HEK293 (cell line): Measurements from ENCODE around the gene NYNRIN.

Source experiments
- CTCF ChIA-PET: fragments of 350-600 bp; formaldehyde crosslinking; extraction: SDS; loops from one replicate; lab custom pipeline; 2021; ENCODE audit warnings: antibody characterized with exemption; lab: Yijun Ruan, JAX
- POLR2A ChIA-PET: fragments of 300-600 bp; formaldehyde crosslinking; extraction: SDS; loops from one replicate; lab custom pipeline; 2020; ENCODE audit warnings: antibody characterized with exemption, inconsistent platforms; lab: Yijun Ruan, JAX
- H3K27ac ChIP-seq: fragments of 200-500 bp; sonication (Bioruptor generic); 2 replicates; pipeline ENCODE4 v1.5.1; 2014; ENCODE audit warnings: low read depth, low read length, control low read depth, inconsistent platforms; ENCODE audit errors: extremely low read depth
- H3K36me3 ChIP-seq, 2 experiments: fragments of 200-500 bp in 1 of 2; sonication (Bioruptor generic) in 1 of 2; 1 replicate in 1 of 2; 2 replicates in 1 of 2; pipeline ENCODE4 v1.5.1; 2014 to 2017; ENCODE audit warnings: inconsistent platforms in 2 of 2, low read length in 2 of 2; ENCODE audit not compliant: control insufficient read depth in 2 of 2, insufficient read depth in 1 of 2
- H3K4me1 ChIP-seq: fragments of 200-500 bp; sonication (Bioruptor generic); 2 replicates; pipeline ENCODE4 v1.5.1; 2014; ENCODE audit warnings: mild to moderate bottlenecking, low read length, inconsistent platforms; ENCODE audit not compliant: control insufficient read depth, insufficient read depth
- H3K4me3 ChIP-seq: 2 replicates; pipeline ENCODE4 v1.5.1; 2011; ENCODE audit warnings: low read depth, mild to moderate bottlenecking, control low read depth, low read length, moderate library complexity
- H3K9me3 ChIP-seq: fragments of 200-500 bp; sonication (Bioruptor generic); 2 replicates; pipeline ENCODE4 v1.5.1; 2014; ENCODE audit warnings: low read depth, low read length, inconsistent platforms; ENCODE audit not compliant: control insufficient read depth, insufficient read depth
- AEBP2 ChIP-seq: fragments of 450-650 bp; formaldehyde crosslinking; IDR thresholded peaks from 2 replicates; pipeline ENCODE4 v1.5.1; 2016; ENCODE audit warnings: missing biosample characterization, missing genetic modification characterization, borderline replicate concordance
- FEZF1 ChIP-seq: fragments of 450-650 bp; formaldehyde crosslinking; IDR thresholded peaks from 2 replicates; pipeline ENCODE4 v1.5.1; 2016; ENCODE audit warnings: missing biosample characterization, missing genetic modification characterization
- GLIS1 ChIP-seq: fragments of 450-650 bp; formaldehyde crosslinking; IDR thresholded peaks from 2 replicates; pipeline ENCODE4 v1.5.1; 2016; ENCODE audit warnings: missing biosample characterization, missing genetic modification characterization
- GLIS2 ChIP-seq: fragments of 450-650 bp; formaldehyde crosslinking; IDR thresholded peaks from 2 replicates; pipeline ENCODE4 v1.5.1; 2016; ENCODE audit warnings: missing biosample characterization, missing genetic modification characterization
- HOXD13 ChIP-seq: sonication (generic); formaldehyde crosslinking; IDR thresholded peaks from 2 replicates; pipeline ENCODE4 v1.8.0; 2022; ENCODE audit warnings: missing genetic modification reagents, borderline replicate concordance
- KLF10 ChIP-seq: fragments of 450-650 bp; IDR thresholded peaks from 2 replicates; pipeline ENCODE4 v1.5.1; 2018; ENCODE audit warnings: missing biosample characterization, mild to moderate bottlenecking, missing genetic modification characterization
- MEIS1 ChIP-seq: sonication (generic); formaldehyde crosslinking; IDR thresholded peaks from 2 replicates; pipeline ENCODE4 v1.8.1; 2022; ENCODE audit warnings: missing genetic modification reagents, mild to moderate bottlenecking, borderline replicate concordance
- PRDM1 ChIP-seq: fragments of 450-650 bp; formaldehyde crosslinking; IDR thresholded peaks from 2 replicates; pipeline ENCODE4; 2016; ENCODE audit warnings: missing biosample characterization, missing genetic modification characterization
- ZNF16 ChIP-seq: fragments of 450-650 bp; formaldehyde crosslinking; IDR thresholded peaks from 2 replicates; pipeline ENCODE4 v1.5.1; 2016; ENCODE audit warnings: low read depth, missing biosample characterization, missing genetic modification characterization
- ZNF274 ChIP-seq, 2 experiments: fragments of 200-500 bp in 1 of 2; fragments of 450-650 bp in 1 of 2; sonication (Bioruptor generic) in 1 of 2; formaldehyde crosslinking in 1 of 2; IDR thresholded peaks; 2 replicates each; pipeline versions ENCODE4 v1.5.1 to v1.6.1; 2014 to 2016; ENCODE audit warnings: borderline replicate concordance in 1 of 2, inconsistent platforms in 1 of 2, low read length in 1 of 2, missing biosample characterization in 1 of 2, missing genetic modification characterization in 1 of 2
- ZNF366 ChIP-seq: fragments of 450-650 bp; formaldehyde crosslinking; conservative IDR thresholded peaks from 2 replicates; pipeline ENCODE4 v1.5.1; 2016; ENCODE audit warnings: missing biosample characterization, missing genetic modification characterization
- ZNF398 ChIP-seq: fragments of 450-650 bp; formaldehyde crosslinking; IDR thresholded peaks from 2 replicates; pipeline ENCODE4 v1.5.1; 2017; ENCODE audit warnings: missing biosample characterization, missing genetic modification characterization
- ZNF404 ChIP-seq: fragments of 450-650 bp; formaldehyde crosslinking; IDR thresholded peaks from 2 replicates; pipeline ENCODE4 v1.5.1; 2017; ENCODE audit warnings: missing biosample characterization, missing genetic modification characterization
- ZNF416 ChIP-seq: fragments of 450-650 bp; formaldehyde crosslinking; IDR thresholded peaks from 2 replicates; pipeline ENCODE4 v1.5.1; 2016; ENCODE audit warnings: missing biosample characterization, missing genetic modification characterization
- ZNF423 ChIP-seq: fragments of 450-650 bp; formaldehyde crosslinking; IDR thresholded peaks from 2 replicates; pipeline ENCODE4 v1.5.1; 2016; ENCODE audit warnings: missing biosample characterization, missing genetic modification characterization
- ZNF433 ChIP-seq: fragments of 450-650 bp; formaldehyde crosslinking; IDR thresholded peaks from 2 replicates; pipeline ENCODE4 v1.5.1; 2016; ENCODE audit warnings: missing biosample characterization, missing genetic modification characterization, low read depth
- ZNF449 ChIP-seq: fragments of 450-650 bp; formaldehyde crosslinking; IDR thresholded peaks from 2 replicates; pipeline ENCODE4 v1.5.1; 2017; ENCODE audit warnings: missing biosample characterization, mild to moderate bottlenecking, missing genetic modification characterization, moderate library complexity
- ZNF488 ChIP-seq: fragments of 450-650 bp; formaldehyde crosslinking; IDR thresholded peaks from 2 replicates; pipeline ENCODE4 v1.5.1; 2016; ENCODE audit warnings: missing biosample characterization, missing genetic modification characterization
- ZNF514 ChIP-seq: fragments of 450-650 bp; formaldehyde crosslinking; IDR thresholded peaks from 2 replicates; pipeline ENCODE4 v1.5.1; 2016; ENCODE audit warnings: missing biosample characterization, missing genetic modification characterization
- ZNF529 ChIP-seq: fragments of 450-650 bp; formaldehyde crosslinking; IDR thresholded peaks from 2 replicates; pipeline ENCODE4 v1.5.1; 2017; ENCODE audit warnings: missing genetic modification characterization, missing biosample characterization; ENCODE audit not compliant: insufficient replicate concordance
- ZNF623 ChIP-seq: fragments of 450-650 bp; formaldehyde crosslinking; IDR thresholded peaks from 2 replicates; pipeline ENCODE4 v1.5.1; 2016; ENCODE audit warnings: missing biosample characterization, missing genetic modification characterization
- ZNF660 ChIP-seq: fragments of 450-650 bp; IDR thresholded peaks from 2 replicates; pipeline ENCODE4 v1.5.1; 2018; ENCODE audit warnings: missing biosample characterization, mild to moderate bottlenecking, missing genetic modification characterization
- ZNF704 ChIP-seq: fragments of 450-650 bp; formaldehyde crosslinking; IDR thresholded peaks from 2 replicates; pipeline ENCODE4 v1.5.1; 2016; ENCODE audit warnings: missing biosample characterization, missing genetic modification characterization
- ZNF768 ChIP-seq: fragments of 450-650 bp; formaldehyde crosslinking; IDR thresholded peaks from 2 replicates; pipeline ENCODE4 v1.5.1; 2018; ENCODE audit warnings: missing biosample characterization, mild to moderate bottlenecking, missing genetic modification characterization
- ZNF791 ChIP-seq: fragments of 450-650 bp; formaldehyde crosslinking; IDR thresholded peaks from 2 replicates; pipeline ENCODE4 v1.5.1; 2016; ENCODE audit warnings: missing biosample characterization, missing genetic modification characterization
- ZNF843 ChIP-seq: fragments of 450-650 bp; formaldehyde crosslinking; IDR thresholded peaks from 2 replicates; pipeline ENCODE4 v1.5.1; 2016; ENCODE audit warnings: missing biosample characterization, missing genetic modification characterization
- ZSCAN30 ChIP-seq: fragments of 450-650 bp; IDR thresholded peaks from 2 replicates; pipeline ENCODE4 v1.5.1; 2018; ENCODE audit warnings: missing biosample characterization, mild to moderate bottlenecking, missing genetic modification characterization, moderate library complexity

NYNRIN gene

GRCh38 chr14:24428628-24429394 lies 30.0 kb downstream of the NYNRIN start:
- TF ChIP-seq ZNF404 (tag by site-specific recombination), result no peak
- no peak for TF ChIP-seq KLF10 (tag by site-specific recombination)
- 0 out of 2 replicates have a peak, but pooled peaks have one; percentile 63 for TF ChIP-seq ZNF449 (tag by site-specific recombination)
- no peak for TF ChIP-seq AEBP2 (tag by site-specific recombination)
- no peak for TF ChIP-seq ZNF416 (tag by site-specific recombination)
- no peak for TF ChIP-seq ZNF16 (tag by site-specific recombination)
- TF ChIP-seq ZNF514 (tag by site-specific recombination), result no peak
- no peak for TF ChIP-seq MEIS1 (CRISPR knock-in tag)
- TF ChIP-seq ZNF274 (IDR thresholded peaks at IDR 0.05; ENCODE audit: low read length), result no peak
- no peak for TF ChIP-seq ZNF274 (tag by site-specific recombination; IDR thresholded peaks at IDR 0.05; ENCODE audit: borderline replicate concordance)
- TF ChIP-seq ZNF791, result no peak
- no peak for TF ChIP-seq ZNF423 (tag by site-specific recombination)
- no peak for TF ChIP-seq ZNF843 (tag by site-specific recombination)
- no peak for TF ChIP-seq ZNF488
- TF ChIP-seq PRDM1, result no peak
- TF ChIP-seq GLIS1 (tag by site-specific recombination), result peak; percentile 16; the same call in 1 of the 2 replicates
- peak; percentile 60 for TF ChIP-seq ZNF366 (tag by site-specific recombination)
- TF ChIP-seq GLIS2 (tag by site-specific recombination), result peak; percentile 41; the same call in 1 of the 2 replicates
- no peak for TF ChIP-seq FEZF1 (tag by site-specific recombination)
- no peak for TF ChIP-seq ZNF768 (tag by site-specific recombination)
- no peak for TF ChIP-seq HOXD13 (CRISPR knock-in tag)
- no peak for TF ChIP-seq ZNF433 (tag by site-specific recombination)
- no peak for TF ChIP-seq ZNF398 (tag by site-specific recombination)
- TF ChIP-seq ZNF704 (tag by site-specific recombination), result no peak
- no peak for TF ChIP-seq ZNF660 (tag by site-specific recombination)
- no peak for TF ChIP-seq ZNF529 (tag by site-specific recombination)
- no peak for TF ChIP-seq ZSCAN30
- TF ChIP-seq ZNF623 (tag by site-specific recombination), result no peak
- peak overlapping the region; percentile 94 for H3K27ac ChIP-seq
- ChIA-PET POLR2A (interaction anchor here (1.5 to 1.6 kb wide), 2 partner anchors 46 to 68 kb away, joined by 3 to 4 read pairs; no protein-coding TSS in a partner anchor), CTCF (interaction anchor here (0.7 to 13.9 kb wide), 5 partner anchors 49 to 121 kb away, joined by 3 to 468 read pairs (median 21); partner anchors contain the start of genes ADCY4, CIDEB and LTB4R2)
- peaks cover 0 to 25% of the 10 kb centered on the region in 2 experiments; a peak in 1 of 3 replicates for H3K36me3 ChIP-seq
- no peak overlapping the region for H3K4me3 ChIP-seq
- no peaks in the 10 kb centered on the region for H3K9me3 ChIP-seq
- peaks cover 9% of the 10 kb centered on the region for H3K4me1 ChIP-seq
